GM21447 (cell line): ENCODE data around the gene CD151.
A peak's percentile ranks its signal among the peaks of the same experiment; 100 is the strongest.

ENCODE experiments used
- ATAC-seq: cut with Tn5 transposase; IDR thresholded peaks from one replicate; pipeline ENCODE4 v1.9.1; 2021; ENCODE audit not compliant: unreplicated experiment

The CD151 gene

DNA sequence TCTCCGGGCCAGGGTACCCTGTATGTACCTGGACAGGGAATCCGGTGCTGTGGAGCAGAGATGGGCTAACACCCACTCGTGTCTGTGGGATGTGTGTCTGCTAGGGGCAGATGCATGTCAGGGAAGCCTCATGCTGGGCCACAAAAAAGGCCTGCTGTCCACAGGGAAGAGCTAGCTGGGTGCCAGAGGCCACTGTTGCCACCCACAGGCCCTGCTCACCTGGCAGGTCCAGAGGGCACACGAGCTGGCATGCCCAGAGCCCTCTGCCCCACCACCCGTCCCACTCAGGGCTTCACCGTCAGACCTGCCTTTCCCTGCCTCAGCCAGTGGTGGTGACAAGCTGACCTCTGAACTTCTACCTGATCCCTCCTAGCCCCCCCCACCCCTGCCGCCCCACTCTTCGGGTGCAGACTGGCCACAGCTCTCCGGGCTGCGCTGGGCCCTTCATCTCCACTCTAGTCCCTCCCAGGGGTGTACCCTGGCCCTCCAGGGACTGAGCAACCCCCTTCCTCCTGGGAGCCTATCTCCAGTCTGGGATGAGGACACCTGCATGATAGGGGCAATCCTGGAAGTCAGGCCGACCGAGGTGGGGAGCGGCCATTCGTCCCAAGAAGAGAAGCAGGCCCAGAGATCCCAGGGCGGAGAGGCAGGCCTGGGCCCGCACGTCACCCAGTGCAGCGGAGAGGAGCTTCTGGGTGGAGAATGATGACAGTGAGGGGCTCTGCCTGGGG is 36.0 kb upstream of the CD151 start:
- ATAC-seq = no peak

DNA sequence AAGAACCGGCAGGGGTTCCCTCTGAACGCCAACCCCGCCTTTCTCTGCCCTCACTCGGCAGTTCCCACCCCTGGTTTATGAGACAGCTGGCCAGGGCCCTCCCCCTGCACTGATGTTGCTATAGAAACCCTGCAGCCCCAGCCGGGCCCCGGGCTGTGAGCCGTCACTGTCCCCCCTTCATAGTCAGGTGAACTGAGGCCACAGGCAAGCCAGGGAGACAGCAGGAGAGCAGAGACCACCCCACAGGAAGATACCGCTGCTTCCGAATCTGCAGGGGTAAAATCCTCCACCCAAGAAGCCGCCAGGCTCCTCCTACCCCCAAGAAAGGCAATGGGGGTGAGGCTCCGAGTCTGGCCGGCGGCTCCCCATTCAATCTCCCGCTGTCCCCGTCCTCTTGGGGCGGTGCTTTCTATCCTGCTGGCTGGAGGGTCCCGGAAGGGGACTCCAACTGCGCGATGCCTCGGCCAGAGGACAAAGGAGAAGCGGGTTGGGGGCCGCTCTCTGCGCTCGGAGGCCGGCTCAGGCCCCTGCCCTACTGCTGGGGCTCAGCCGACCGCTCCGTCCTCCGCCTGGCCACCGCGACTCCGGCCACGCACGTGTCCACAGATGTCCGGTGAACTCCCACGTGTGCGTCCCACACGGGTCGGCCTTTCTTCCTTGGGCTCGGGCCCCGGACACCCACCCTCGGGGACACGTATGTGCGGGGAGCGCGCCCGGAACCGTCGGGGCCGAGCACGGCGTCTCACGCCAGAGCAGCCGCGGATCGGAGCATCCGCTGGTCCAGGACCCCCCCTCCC is 35.3 kb upstream of the CD151 start:
- ATAC-seq = peak; percentile 47

DNA sequence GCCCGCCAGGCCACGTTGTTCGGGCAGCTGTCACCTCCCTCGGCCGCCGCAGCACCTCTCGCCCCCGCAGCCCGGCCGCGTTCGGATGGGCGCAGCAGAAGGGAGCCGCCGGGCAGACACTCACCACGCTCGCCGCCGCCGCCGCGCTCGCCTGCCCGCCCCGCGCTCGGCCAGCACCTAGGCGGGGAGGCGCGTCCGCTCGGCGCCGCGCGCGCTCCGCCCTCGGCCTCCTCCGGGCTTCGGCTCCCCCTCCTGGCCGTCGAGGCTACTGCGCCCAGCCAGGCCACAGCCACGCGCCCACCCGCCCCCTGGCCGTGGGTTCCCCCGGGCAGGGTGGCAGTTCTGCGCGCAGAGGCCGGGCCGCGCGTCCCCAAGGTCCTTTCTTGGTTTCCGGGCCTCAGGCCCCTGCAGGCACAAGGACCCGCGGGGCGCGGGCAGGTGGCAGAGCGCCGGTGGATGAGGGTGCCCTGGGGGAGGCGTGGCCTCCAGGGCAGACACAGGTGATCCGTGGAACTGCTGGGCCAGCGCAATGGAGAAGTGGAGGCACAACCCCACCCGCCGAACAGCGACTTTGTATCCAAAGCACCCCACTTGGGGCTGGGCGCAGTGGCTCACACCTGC is 34.5 kb upstream of the CD151 start, which contains the start of gene SLC25A22:
Gene SLC25A22, minus strand, starts transcription at position 189 of the 621 bp plus-strand sequence. CDS start 3,275 bp downstream, outside the sequence.
- peak; percentile 50 for ATAC-seq

DNA sequence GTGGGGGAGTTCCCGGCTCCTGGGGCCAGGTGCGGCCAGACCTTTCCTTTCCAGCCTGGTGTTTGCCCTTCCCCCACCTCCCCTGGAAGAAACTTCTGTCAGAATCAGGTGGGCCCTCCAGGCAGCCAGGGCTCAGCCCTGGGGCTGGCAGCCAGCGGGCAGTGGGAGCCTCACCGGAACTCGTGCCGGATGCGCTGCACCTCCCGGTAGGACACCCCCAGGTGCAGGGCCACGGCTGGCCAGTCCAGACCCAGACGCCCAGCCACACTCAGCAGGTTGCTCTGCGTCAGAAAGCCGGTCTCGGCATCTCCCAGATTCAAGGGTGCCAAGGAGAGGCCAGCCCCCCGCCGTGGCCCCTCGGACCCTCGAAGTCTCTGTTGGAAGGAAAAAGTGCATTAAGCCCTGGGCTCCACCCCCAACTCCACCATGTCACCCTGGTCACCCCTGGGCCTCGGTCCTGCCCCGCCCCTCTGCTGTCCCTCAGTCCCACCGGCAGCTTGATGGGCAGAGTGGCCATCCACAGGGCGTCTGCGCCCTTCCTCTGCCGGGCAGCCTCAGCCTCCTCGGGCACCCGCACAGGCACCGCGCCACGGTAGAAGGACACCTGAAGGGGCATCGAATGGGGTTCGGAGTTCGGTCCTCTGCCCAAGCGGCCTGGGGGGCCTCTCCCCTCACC is 33.0 kb upstream of the CD151 start:
- no peak for ATAC-seq

DNA sequence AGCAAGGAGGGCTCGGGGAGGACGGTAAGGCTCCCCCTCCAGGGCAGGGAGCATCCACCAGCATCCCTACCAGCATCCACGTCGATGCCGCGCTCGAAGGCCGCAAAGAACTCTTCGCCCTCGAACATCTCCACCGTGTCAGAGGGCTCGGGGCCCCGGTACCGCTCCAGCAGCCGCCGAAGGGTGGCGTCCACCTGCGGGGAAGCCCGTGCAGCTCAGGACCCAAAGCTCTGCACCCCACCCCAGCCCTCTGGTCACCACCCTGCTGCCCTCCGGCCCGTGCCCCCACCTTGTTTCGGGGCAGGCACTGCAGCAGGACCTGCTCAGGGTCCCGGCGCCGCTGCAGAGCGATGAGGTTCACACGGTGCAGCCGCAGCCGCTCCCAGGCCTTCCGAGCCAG is 32.3 kb upstream of the CD151 start:
- no peak for ATAC-seq

DNA sequence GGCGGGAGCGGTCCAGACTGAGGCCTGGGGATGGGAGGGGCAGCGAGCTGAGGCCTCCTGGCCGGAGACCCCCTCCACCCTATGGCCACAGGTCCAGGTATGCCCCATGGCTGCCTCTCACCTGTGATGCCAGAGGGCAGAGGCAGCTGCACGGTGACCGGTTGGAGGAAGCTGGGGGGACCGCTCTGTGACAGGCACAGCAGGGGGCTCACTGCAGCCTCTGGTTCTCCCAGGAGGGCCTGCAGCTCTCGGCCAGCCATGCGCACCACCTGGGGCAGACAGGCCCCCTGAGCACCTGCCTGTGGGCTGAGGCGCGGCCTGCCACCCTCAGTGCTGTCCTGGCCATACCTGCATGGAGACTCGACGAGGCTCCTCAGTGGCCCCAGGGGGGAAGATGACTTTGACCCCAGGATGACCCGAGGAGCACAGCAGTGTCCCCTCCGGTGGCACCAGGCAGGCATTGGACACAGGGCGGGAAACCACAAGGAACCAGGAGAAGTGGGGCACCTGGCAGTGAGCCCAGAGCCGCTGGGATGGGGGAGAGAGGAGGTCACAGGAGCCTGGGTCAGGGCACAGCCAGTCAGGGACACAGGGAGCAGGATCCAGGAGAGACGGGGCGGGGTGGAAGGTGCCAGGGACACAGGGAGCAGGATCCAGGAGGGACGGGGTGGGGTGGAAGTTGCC is 31.5 kb upstream of the CD151 start:
- no peak for ATAC-seq

DNA sequence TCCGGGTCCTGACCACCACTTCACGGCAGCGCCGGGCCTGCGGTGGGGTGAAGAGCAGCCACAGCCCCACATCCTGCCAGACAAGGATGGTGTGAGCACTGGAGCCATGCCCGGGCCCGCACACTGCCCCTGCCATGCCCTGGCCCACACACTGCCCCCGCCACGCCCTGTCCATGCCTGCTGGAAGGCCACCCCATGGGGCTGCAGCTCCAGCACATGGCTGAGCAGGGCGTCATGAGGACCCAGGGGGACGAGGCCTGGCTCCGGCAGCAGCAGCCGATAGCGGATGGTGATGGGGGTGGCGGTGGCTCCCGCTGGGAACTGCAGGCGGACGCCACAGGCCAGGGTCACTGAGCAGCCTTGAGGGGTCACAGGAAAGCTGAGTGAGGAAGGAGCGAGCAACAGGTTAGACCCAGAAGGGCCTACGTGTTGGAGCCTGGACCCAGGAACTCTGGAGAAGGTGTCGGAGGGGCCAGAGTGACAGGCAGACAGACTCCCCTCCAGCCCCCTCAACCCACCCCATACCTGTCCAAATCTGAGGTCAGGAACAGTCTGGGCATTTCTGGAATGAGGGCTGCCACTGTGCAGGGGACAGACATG is 30.6 kb upstream of the CD151 start:
- no peak for ATAC-seq

DNA sequence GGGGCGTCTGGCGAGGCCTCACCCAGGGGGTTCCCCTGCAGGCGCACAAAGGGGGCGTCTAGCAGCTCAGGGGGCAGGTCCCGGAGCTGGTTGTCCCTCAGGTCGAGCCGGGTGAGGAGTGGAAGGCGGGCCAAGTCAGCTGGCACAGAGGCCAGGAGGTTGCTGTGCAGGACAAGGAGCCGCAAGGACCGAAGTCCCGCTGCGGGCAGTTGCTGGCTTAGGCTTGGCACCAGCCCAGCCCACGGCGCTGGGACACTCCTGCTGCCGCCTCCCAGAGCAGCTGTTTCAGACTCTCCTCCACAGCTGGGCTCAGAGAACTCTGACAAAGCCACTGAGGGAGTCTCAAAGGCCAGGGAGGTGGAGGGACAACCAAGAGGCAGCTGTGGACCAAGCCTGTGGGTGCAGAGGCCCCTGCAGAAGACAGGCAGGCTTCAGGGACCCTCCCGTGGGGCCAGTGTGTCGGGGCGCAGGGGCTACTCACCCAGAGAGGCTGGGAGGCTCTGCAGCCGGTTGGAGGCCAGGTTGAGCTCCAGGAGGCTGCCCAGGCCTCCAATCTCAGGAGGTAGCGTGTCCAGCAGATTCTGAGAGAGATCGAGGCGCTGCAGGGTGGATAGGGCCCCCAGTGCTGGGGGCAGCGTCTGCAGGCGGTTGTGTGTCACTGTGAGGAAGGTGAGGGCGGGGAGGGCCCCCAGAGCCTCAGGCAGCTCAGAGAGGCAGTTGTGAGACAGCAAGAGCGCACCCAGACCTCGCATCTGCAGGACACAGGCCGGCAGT is 29.9 kb upstream of the CD151 start:
- ATAC-seq = no peak

DNA sequence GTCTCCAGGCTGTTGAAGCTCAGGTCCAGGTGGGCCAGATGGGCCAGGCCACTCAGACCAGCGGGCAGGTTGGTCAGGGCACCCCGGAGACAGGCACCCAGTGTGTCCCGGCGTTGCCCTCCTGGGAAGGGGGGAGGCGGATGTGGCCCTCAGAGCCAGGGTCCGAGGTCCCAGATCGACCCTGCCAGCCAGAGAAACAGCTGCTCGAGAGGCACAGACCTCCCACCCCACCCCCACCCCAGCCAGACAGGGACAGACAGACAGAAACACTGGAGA is 29.3 kb upstream of the CD151 start:
- no peak for ATAC-seq

DNA sequence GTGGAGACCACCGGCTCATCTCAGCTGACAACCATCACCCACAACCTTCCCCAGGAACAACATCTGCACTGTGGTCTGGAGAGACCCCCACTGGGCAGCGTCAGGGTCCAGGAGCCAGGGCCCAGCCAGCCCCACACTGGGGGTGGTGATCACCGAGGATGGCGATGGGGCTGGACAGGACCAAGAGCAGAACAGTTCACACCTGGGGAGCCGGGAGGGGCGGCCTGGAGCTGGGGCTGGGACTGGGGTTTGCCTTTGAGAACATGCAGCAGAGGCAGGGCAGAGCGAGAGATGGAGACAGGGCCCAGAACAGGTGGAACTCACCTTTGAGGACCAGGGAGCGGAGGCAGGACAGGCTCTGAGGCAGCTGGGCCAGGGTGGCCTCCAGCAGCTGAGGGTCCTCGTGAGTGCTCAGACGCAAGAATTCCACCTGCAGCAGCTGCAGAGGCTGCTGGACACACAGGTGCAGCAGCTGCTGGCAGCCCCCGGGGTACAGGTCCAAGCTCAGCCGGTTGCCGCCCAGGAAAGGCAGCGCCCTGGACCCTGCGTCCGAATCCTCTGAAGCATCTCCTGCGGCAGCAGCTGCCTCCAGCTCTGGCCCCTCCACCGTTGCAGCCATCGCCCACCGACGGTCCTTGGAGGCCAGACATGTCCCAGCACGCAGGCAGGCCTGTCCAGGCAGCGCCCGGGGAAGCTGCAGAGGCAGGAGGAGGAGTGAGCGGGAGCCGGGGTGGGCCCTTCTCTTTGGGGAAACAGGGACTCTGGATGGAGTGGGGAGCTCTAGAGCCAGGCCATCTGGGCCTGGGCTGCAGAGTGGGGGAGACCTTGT is 28.8 kb upstream of the CD151 start:
- ATAC-seq = no peak

DNA sequence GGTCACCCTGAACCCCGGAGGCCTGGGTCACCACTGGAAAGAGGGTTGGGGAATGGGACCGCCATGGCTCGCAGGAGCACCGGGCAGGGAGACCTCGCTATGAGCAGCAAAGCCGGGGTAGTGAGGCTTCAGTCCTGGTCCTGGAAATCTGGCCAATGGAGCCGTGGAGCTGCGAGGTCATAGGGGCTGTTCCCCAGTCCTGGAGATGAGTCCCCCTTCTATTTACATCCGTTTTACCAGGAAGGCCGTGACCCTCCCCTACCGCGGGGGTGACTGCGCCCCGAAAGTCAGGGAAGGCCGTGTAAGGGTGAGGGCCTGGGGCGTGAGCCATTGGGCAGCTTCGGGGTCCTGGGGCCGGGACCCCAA is 28.2 kb upstream of the CD151 start:
- ATAC-seq = no peak

DNA sequence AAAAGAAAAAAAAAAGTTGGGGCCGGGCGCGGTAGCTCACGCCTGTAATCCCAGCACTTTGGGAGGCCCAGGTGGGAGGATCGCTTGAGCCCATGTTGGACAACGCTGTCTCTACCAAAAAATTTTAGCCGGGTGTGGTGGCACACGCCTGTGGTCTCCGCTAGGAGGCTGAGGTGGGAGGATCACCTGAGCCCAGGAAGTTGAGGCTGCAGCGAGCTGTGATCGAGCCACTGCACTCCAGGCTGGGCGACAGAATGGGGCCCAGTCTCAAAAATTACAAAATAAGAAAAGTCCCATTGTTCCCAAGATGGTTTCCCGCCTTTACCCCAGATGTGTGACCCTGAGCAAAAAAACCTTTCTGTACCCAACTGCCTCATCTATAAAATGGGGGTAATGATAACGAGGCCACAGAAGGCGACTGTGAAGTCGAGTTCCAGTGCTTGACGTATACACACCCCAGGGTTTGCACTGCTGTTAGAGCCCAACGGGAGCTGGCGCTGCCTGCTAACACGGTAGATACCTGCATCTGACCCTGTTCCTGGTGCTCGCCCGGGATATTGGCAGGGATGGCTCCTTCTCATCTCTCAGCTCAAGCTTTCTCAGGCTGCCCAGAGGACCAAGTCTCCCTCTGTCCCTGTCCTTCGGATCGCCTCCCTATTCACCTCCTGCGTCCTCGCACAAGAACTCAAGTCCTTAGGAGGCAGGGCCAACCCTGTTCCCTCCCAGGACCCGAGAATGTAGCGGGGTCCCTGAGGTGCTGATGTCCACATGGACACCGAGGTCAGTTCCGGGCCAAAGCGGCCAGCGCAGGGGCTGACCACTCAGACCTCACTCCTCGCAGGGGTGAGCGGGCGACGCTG is 24.1 kb upstream of the CD151 start:
- ATAC-seq = peak; percentile 1

DNA sequence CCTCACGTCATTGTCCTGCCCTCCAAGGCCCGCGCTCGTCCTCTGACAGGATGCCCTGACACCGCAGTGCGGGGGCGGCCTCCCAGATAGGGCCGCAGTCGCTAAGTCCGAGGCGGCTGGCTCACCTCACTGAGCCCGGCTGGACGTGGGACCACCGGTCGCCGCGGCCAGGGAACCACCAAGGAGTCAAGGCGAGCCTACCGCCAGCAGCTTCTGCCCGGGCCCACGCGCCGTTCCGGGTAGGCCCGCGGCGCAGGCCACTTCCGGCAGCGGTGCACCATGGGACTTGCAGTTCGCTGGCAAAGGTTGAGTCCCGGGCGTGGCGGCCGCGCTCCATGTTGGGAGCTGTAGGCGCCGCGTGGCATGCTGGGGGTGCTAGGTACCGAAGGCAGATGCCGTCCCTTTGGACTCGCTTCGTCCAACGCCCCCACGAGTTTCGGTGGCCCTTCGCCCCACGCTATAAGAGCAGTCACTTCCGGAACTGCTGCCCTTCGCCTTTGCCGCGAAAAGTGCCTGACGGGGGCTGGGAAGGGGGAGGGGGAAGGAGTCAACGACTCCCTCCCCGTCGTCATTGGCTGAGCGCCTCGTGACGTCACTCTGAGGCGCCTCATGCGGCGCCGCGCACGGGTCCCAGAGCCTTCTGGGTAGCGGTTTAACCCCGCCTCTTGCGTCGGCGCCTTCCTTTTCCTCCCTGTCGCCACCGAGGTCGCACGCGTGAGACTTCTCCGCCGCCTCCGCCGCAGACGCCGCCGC is 23.3 kb upstream of the CD151 start, which contains the start of gene RPLP2:
Gene RPLP2, plus strand, starts transcription at position 681 of the 753 bp plus-strand sequence. CDS start 268 bp downstream, outside the sequence.
- peak; percentile 64 for ATAC-seq

DNA sequence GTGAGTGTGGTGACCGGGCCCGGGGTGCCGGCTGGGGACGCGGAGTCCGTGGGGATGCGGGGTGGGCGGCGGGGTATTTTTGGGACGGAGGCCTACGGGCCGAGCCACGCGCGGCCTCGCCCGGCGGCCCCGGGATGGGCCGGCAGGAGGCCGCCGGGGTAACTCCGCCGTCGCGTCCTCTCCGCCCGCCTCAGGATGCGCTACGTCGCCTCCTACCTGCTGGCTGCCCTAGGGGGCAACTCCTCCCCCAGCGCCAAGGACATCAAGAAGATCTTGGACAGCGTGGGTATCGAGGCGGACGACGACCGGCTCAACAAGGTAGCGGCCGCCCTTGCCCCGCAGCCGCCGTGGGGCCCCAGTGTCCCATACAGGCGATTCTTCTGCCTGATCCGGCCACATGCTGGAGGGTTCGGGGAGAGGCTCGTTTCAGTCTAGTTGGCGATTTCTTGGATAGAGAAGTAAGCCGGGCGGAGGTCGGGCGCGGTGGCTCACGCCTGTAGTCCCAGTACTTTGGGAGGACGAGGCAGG is 22.6 kb upstream of the CD151 start:
- peak; percentile 2 for ATAC-seq

DNA sequence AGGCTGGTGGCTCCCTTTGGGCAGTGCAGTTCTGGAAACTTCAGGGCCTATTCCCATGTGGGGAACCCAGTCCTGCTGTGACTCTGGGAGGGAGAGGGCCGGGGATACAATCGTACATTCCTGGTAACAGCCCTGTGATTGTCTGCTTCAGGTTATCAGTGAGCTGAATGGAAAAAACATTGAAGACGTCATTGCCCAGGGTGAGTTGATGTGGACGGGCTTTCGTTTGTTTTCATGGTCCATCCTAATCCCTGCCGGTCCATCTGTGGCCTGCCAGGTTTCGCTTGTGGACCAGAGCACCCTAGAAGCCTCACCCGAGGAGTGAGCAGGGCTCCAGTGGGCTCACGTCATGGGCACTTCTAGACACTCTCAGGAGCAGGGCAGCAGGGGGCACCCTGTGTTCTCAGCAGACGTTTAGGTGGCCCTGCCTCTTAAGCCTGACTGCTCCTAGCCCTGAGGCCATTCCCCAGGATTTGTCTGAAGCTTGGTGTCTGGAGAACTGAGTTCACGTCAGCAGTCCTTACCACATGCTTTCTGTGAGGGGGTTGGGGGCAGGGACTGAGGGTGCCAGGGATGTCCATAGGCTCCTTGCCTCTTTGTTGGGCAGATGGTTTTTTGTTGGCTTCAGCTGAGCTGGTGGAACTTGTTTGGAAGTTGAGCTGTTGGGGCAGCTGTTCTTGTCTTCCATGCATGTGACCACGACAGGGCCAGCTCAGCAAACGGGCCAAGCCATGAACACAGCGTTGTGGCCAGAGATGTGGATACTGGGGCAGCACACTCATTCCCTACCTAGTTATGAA is 21.1 kb upstream of the CD151 start:
- no peak for ATAC-seq

DNA sequence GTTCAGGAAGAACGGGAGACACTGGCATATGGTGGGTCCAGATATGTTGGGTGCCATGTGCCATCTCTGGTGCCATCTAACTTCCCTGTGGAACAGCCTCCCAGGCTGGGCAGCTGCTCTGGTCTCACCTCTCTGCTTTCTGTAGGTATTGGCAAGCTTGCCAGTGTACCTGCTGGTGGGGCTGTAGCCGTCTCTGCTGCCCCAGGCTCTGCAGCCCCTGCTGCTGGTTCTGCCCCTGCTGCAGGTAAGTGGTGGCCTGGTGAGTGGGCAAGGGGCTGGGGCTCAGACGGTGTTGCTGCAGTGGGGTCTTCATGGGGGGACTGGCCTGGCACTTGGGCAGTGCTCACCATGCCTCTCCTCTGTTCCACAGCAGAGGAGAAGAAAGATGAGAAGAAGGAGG is 20.4 kb upstream of the CD151 start:
- no peak for ATAC-seq
